ENCODE data around the gene SPSB2. TPM values are rescaled to one million over a fixed set of nuclear protein-coding genes. Genes with fewer than 3 reads are reported as not detected.

SPSB2 gene
- polyA plus RNA-seq, 1 experiment: 2.6 TPM

- no peaks in the 10 kb centered on the region; the same call in 1 of the 2 replicates for H3K9me3 ChIP-seq (ENCODE audit: control insufficient read depth, insufficient read depth, low read length)
- no peaks in the 10 kb centered on the region for H3K27me3 ChIP-seq (ENCODE audit: control insufficient read depth, insufficient read depth, low read length)
- TF ChIP-seq, protein P1, sequence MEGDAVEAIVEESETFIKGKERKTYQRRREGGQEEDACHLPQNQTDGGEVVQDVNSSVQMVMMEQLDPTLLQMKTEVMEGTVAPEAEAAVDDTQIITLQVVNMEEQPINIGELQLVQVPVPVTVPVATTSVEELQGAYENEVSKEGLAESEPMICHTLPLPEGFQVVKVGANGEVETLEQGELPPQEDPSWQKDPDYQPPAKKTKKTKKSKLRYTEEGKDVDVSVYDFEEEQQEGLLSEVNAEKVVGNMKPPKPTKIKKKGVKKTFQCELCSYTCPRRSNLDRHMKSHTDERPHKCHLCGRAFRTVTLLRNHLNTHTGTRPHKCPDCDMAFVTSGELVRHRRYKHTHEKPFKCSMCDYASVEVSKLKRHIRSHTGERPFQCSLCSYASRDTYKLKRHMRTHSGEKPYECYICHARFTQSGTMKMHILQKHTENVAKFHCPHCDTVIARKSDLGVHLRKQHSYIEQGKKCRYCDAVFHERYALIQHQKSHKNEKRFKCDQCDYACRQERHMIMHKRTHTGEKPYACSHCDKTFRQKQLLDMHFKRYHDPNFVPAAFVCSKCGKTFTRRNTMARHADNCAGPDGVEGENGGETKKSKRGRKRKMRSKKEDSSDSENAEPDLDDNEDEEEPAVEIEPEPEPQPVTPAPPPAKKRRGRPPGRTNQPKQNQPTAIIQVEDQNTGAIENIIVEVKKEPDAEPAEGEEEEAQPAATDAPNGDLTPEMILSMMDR (IDR thresholded peaks at IDR 0.05; ENCODE audit: low read depth, low read length): no peak
- DNase-seq (ENCODE audit: low read depth, low spot score): no peak
- ChIA-PET CTCF (interaction anchor here (1.7 to 1.8 kb wide), 2 partner anchors 29 to 87 kb away, joined by 4 to 8 read pairs; partner anchors contain the start of gene MLF2), POLR2A (interaction anchor here (2.5 to 3.3 kb wide), 2 partner anchors 11 kb away, joined by 6 to 14 read pairs; partner anchors contain the start of genes CDCA3, P3H3 and USP5)
- H3K4me3 ChIP-seq (ENCODE audit: low read depth, low read length): no peak overlapping the region
- H3K27ac ChIP-seq (ENCODE audit: low read depth, low read length): no peak overlapping the region
These were observed 32.8 kb downstream of the SPSB2 start for GRCh38 chr12:6840330-6840729.

DNA sequence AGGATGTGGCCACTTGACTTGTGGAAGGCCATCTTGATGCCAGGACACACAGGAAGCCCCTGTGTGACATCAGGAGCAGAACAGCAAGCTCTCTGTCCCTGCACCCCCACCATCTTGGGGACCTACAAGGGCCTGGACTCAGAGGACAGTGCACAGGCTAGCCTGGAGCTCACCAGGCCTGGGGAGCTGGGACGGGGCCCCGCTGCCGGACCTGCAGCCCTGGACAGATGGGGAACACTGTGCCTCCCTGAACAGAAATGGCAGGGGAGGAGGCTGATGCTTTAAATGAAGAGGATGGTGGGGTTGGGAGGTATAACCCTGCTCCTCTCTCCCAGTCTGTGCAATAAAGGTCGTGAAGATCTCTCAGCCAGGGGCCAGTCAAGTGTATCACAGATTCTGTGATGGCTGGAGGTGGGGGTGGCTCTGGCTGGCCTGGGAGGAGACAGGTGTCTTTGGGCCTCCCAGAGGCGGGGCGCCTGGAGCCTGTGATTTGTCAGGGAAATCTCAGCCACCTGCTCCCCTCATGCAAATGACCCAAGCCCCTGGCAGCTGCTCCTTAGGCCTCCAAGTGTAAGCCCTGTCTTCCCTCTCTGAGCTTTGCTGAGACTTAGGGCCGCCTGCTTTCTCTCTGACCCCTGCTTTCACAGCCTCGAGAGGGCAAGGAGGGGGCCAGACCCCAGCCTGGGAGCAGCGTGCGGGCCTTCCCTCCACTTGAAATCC lies 33.5 kb downstream of the SPSB2 start:
- DNase-seq (ENCODE audit: low read depth, low spot score): no peak

GRCh38 chr12:6838854-6839253 lies 34.2 kb downstream of the SPSB2 start:
- ChIA-PET POLR2A (interaction anchor here (0.9 to 2.5 kb wide), 2 partner anchors 11 to 12 kb away, joined by 3 to 6 read pairs; partner anchors contain the start of genes CDCA3 and USP5), CTCF (interaction anchor here (1.0 to 1.6 kb wide), 2 partner anchors 85 to 226 kb away, joined by 3 to 5 read pairs; no protein-coding TSS in a partner anchor)
- Histone ChIP-seq H3K4me3 (ENCODE audit: low read depth, low read length) (no peak overlapping the region), H3K27ac (ENCODE audit: low read depth, low read length) (no peak overlapping the region), H3K9me3 (ENCODE audit: control insufficient read depth, insufficient read depth, low read length) (no peaks in the 10 kb centered on the region; the same call in 1 of the 2 replicates), H3K27me3 (ENCODE audit: control insufficient read depth, insufficient read depth, low read length) (no peaks in the 10 kb centered on the region)
- DNase-seq (ENCODE audit: low read depth, low spot score): no peak
- TF ChIP-seq, protein P1 (IDR thresholded peaks at IDR 0.05; ENCODE audit: low read depth, low read length): no peak

More for the DNA sequence above, 33.5 kb downstream of the SPSB2 start:
- Histone ChIP-seq H3K27me3 (ENCODE audit: control insufficient read depth, insufficient read depth, low read length) (no peaks in the 10 kb centered on the region), H3K9me3 (ENCODE audit: control insufficient read depth, insufficient read depth, low read length) (no peaks in the 10 kb centered on the region; the same call in 1 of the 2 replicates), H3K27ac (ENCODE audit: low read depth, low read length) (no peak overlapping the region), H3K4me3 (ENCODE audit: low read depth, low read length) (no peak overlapping the region)
- POLR2A ChIA-PET: interaction anchor here (0.9 to 3.3 kb wide), 3 partner anchors 10 to 12 kb away, joined by 3 to 14 read pairs (median 6); partner anchors contain the start of genes CDCA3, P3H3 and USP5
- CTCF ChIA-PET: interaction anchor here (1.0 to 1.8 kb wide), 4 partner anchors 30 to 227 kb away, joined by 3 to 8 read pairs (median 4); partner anchors contain the start of gene MLF2
- TF ChIP-seq, protein P1 (IDR thresholded peaks at IDR 0.05; ENCODE audit: low read depth, low read length): no peak

DNA sequence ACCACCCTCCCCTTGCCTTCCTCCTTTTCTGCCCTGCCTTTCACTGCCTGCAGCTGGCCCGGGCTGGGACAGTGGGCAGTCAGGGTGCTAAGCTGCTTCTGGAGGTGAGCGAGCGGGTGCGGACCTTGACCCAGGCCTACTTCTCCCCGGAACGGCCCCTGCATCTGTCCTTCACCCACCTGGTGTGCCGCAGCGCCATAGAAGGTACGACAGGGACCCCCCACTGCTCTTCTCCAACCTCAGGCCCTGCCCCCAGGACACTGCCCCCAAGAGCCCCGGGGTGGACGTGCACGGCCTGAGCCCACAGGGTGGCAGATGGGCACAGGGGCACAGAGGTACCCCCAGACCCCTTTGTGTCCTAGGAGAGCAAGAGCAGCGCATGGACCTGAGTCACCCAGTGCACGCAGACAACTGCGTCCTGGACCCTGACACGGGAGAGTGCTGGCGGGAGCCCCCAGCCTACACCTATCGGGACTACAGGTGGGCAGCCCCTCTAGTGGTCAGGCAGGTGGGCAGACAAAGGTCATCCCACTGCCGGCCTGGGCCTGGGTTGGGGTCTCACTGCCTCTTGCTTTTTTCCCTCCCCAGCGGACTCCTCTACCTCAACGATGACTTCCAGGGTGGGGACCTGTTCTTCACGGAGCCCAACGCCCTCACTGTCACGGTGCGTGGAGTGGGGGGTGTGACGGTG lies 35.6 kb downstream of the SPSB2 start:
- no peak for DNase-seq (ENCODE audit: low read depth, low spot score)
- Histone ChIP-seq H3K4me3 (ENCODE audit: low read depth, low read length) (no peak overlapping the region), H3K27me3 (ENCODE audit: control insufficient read depth, insufficient read depth, low read length) (no peaks in the 10 kb centered on the region), H3K27ac (ENCODE audit: low read depth, low read length) (no peak overlapping the region), H3K9me3 (ENCODE audit: control insufficient read depth, insufficient read depth, low read length) (no peaks in the 10 kb centered on the region; the same call in 1 of the 2 replicates)
- TF ChIP-seq, protein P1 (IDR thresholded peaks at IDR 0.05; ENCODE audit: low read depth, low read length): no peak
- CTCF ChIA-PET: interaction anchor here (1.4 kb wide), 1 partner anchor 11 kb away, joined by 6 read pairs; no protein-coding TSS in a partner anchor
- POLR2A ChIA-PET: no interaction called here

All from AG04450 (cell line).